ENCODE measurements around the gene NRIP3. TPM values are rescaled to one million over a fixed set of nuclear protein-coding genes. Genes with fewer than 3 reads are reported as not detected.
"Not testable (repeated sequence)": the region's sequence is repeated elsewhere in the genome, so short reads cannot be mapped to it uniquely, and the experiment has no call there.

The NRIP3 gene
- total RNA-seq, 4 donors from 2014 or later = 0.23 to 2.7 (median 0.89) TPM

GRCh38 chr11:8937159-8937558, 66.6 kb downstream of the NRIP3 start:
- DNase-seq (ENCODE audit: low spot score in 2 of 2) = no peak
- H3K36me3 ChIP-seq = no peaks in the 10 kb centered on the region
- H3K27ac ChIP-seq = no peak overlapping the region
- no peaks in the 10 kb centered on the region for H3K4me1 ChIP-seq
- TF ChIP-seq EP300 (IDR thresholded peaks at IDR 0.05) (no peak), POLR2A (IDR thresholded peaks at IDR 0.05) (no peak), POLR2AphosphoS5 (IDR thresholded peaks at IDR 0.05) (no peak)
- TF ChIP-seq, protein P1, sequence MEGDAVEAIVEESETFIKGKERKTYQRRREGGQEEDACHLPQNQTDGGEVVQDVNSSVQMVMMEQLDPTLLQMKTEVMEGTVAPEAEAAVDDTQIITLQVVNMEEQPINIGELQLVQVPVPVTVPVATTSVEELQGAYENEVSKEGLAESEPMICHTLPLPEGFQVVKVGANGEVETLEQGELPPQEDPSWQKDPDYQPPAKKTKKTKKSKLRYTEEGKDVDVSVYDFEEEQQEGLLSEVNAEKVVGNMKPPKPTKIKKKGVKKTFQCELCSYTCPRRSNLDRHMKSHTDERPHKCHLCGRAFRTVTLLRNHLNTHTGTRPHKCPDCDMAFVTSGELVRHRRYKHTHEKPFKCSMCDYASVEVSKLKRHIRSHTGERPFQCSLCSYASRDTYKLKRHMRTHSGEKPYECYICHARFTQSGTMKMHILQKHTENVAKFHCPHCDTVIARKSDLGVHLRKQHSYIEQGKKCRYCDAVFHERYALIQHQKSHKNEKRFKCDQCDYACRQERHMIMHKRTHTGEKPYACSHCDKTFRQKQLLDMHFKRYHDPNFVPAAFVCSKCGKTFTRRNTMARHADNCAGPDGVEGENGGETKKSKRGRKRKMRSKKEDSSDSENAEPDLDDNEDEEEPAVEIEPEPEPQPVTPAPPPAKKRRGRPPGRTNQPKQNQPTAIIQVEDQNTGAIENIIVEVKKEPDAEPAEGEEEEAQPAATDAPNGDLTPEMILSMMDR (IDR thresholded peaks at IDR 0.05) = no peak
- no peaks in the 10 kb centered on the region for H3K27me3 ChIP-seq
- H3K9me3 ChIP-seq = no peaks in the 10 kb centered on the region
- H3K4me3 ChIP-seq = no peak overlapping the region
- WGBS = 82% methylated on average over 10 of the region's 10 CpGs

DNA sequence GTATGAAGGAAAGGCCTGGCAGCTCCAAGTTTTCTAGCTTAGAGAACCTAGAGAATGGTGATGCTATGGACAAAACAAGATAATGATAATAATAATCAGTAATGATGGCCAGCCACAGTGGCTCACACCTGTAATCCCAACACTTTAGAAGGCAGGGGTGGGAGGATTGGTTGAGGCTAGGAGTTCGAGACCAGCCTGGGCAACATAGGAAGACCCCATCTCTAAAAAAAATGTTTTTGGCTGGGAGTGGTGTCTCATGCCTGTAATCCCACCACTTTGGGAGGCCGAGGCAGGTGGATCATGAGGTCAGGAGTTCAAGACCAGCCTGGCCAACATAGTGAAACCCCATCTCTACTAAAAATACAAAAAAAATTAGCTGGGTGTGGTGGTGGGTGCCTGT, 68.0 kb downstream of the NRIP3 start:
- WGBS = 85% methylated on average over 2 of the region's 2 CpGs
- not testable (repeated sequence) for H3K4me3 ChIP-seq; H3K4me1 ChIP-seq; H3K27ac ChIP-seq; DNase-seq (ENCODE audit: low spot score in 2 of 2); H3K9me3 ChIP-seq; H3K36me3 ChIP-seq; H3K27me3 ChIP-seq

- no peak overlapping the region for H3K4me3 ChIP-seq
- 33% methylated on average over 14 of the region's 14 CpGs for WGBS
- no peak for DNase-seq (ENCODE audit: low spot score in 2 of 2)
- no peaks in the 10 kb centered on the region for H3K9me3 ChIP-seq
- H3K27me3 ChIP-seq = no peaks in the 10 kb centered on the region
- TF ChIP-seq, protein P1 (IDR thresholded peaks at IDR 0.05) = no peak
- no peak for TF ChIP-seq EP300 (IDR thresholded peaks at IDR 0.05)
- TF ChIP-seq POLR2AphosphoS5 (IDR thresholded peaks at IDR 0.05) = no peak
- no peak for TF ChIP-seq POLR2A (IDR thresholded peaks at IDR 0.05)
- no peaks in the 10 kb centered on the region for H3K36me3 ChIP-seq
- H3K27ac ChIP-seq = no peak overlapping the region
- no peaks in the 10 kb centered on the region for H3K4me1 ChIP-seq
Measured at GRCh38 chr11:8934742-8935488, 68.9 kb downstream of the NRIP3 start.

- H3K36me3 ChIP-seq = no peaks in the 10 kb centered on the region
- no peaks in the 10 kb centered on the region for H3K9me3 ChIP-seq
- no peaks in the 10 kb centered on the region for H3K4me1 ChIP-seq
- H3K4me3 ChIP-seq = no peak overlapping the region
- H3K27me3 ChIP-seq = no peaks in the 10 kb centered on the region
- 93% methylated on average over 6 of the region's 6 CpGs for WGBS
- DNase-seq (ENCODE audit: low spot score in 2 of 2) = no peak
- H3K27ac ChIP-seq = no peak overlapping the region
- TF ChIP-seq, protein P1 (IDR thresholded peaks at IDR 0.05) = no peak
- no peak for TF ChIP-seq POLR2AphosphoS5 (IDR thresholded peaks at IDR 0.05)
- no peak for TF ChIP-seq POLR2A (IDR thresholded peaks at IDR 0.05)
- no peak for TF ChIP-seq EP300 (IDR thresholded peaks at IDR 0.05)
Measured at GRCh38 chr11:8933931-8934330, 69.9 kb downstream of the NRIP3 start.

DNA sequence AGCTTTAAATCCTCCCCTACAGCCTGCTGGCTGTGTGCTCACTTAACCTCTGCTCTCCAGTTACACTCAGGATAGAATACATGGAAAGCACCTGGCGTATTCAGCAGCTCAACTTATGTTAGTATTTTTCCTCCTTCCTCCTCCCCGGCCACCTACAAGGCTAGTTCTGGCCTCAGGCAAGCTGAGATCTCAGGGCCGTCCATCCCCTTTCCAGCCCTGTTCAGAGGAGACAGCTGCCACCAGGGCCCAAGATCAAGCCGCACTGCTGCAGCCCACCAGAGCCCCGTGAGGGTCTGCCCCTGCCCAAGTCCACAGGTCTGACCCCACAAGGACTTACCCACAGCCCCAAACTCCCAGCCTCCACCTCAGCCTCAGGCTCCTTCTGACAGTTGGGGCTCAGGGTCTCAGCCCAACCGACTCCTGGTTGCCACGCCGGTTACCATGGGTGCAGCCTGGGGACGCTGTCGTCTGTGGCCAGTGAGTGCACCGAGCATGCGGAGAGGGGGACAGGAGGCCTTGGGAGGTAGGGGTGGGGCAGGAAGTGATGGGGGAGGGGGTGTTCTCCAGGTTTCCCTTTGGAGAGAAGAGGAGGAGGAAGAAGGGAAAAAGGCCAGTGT, 71.1 kb downstream of the NRIP3 start, which contains the start of gene C11orf16:
Gene C11orf16 (minus strand): TSS at position 384 of the 617 bp plus-strand sequence. CDS start 639 bp downstream, outside the sequence.
- Histone ChIP-seq H3K4me3 (no peak within 1 kb of the TSS), H3K27me3 (no peaks in the 10 kb centered on the region), H3K27ac (no peak within 1 kb of the TSS), H3K9me3 (no peaks in the 10 kb centered on the region), H3K36me3 (no peaks in the 10 kb centered on the region), H3K4me1 (no peaks in the 10 kb centered on the region)
- no peak for DNase-seq (ENCODE audit: low spot score in 2 of 2)
- TF ChIP-seq EP300 (IDR thresholded peaks at IDR 0.05) (no peak), POLR2AphosphoS5 (IDR thresholded peaks at IDR 0.05) (no peak), POLR2A (IDR thresholded peaks at IDR 0.05) (no peak)
- TF ChIP-seq, protein P1 (IDR thresholded peaks at IDR 0.05) = no peak
- WGBS = 87% methylated on average over 12 of the region's 12 CpGs

Other genes starting within 250 kb of the NRIP3 start
- gene AKIP1, start 92.8 kb downstream of the NRIP3 start, total RNA-seq = 10 to 100 TPM in 2 of 4 donors, 1 to 10 TPM in 2; 4.6 to 15.7 (median 11.3) TPM
- not detected for gene C11orf16, start 71.1 kb downstream of the NRIP3 start, total RNA-seq
- gene ASCL3, start 61.0 kb downstream of the NRIP3 start, total RNA-seq = not detected
- 10 to 100 TPM; 27.4 to 63.9 (median 45.5) TPM for gene TMEM9B, start 39.6 kb downstream of the NRIP3 start, total RNA-seq
- 10 to 100 TPM in 3 of 4 donors, 1 to 10 TPM in 1; 3.8 to 36.0 (median 24.1) TPM for gene SCUBE2, start 87.6 kb upstream of the NRIP3 start, total RNA-seq